Neural cell (in vitro differentiated cells): ENCODE data around the gene PDE4D. TPM values are rescaled to one million over a fixed set of nuclear protein-coding genes. Genes with fewer than 3 reads are reported as not detected.
"Not testable (repeated sequence)": the region's sequence is repeated elsewhere in the genome, so short reads cannot be mapped to it uniquely, and the experiment has no call there.

Source experiments
- H2AFZ ChIP-seq: fragments of 200-600, 300-800 bp; sonication (generic), shearing (Covaris generic); 2 replicates; pipeline ENCODE4 v1.6.0; 2014; ENCODE audit warnings: low read depth, mild to moderate bottlenecking, antibody characterized with exemption, low read length, moderate library complexity
- H3F3A ChIP-seq: fragments of 200-600 bp; shearing (Covaris generic); 2 replicates; pipeline ENCODE4 v1.6.1; 2016; ENCODE audit warnings: mild to moderate bottlenecking, moderate library complexity, mixed read lengths, antibody characterized with exemption, low read length; ENCODE audit not compliant: insufficient read depth, poor library complexity, severe bottlenecking
- H3K27ac ChIP-seq: fragments of 200-600, 300-800 bp; sonication (generic), shearing (Covaris generic); 2 replicates; pipeline ENCODE4 v1.5.1; 2014; ENCODE audit warnings: mild to moderate bottlenecking, low read length, moderate library complexity
- H3K27me3 ChIP-seq: fragments of 300-800, 200-600 bp; sonication (generic), shearing (Covaris generic); 2 replicates; pipeline ENCODE4 v1.6.0; 2014; ENCODE audit warnings: mild to moderate bottlenecking, low read depth, low read length, moderate library complexity; ENCODE audit not compliant: insufficient read depth
- H3K36me3 ChIP-seq: fragments of 300-800, 200-600 bp; sonication (generic), shearing (Covaris generic); 2 replicates; pipeline ENCODE4 v1.5.1; 2014; ENCODE audit warnings: mild to moderate bottlenecking, antibody characterized with exemption, low read length, moderate library complexity; ENCODE audit not compliant: insufficient read depth
- H3K4me2 ChIP-seq: fragments of 300-800, 200-600 bp; sonication (generic), shearing (Covaris generic); 2 replicates; pipeline ENCODE4 v1.6.0; 2014; ENCODE audit warnings: mild to moderate bottlenecking, low read length
- H3K4me3 ChIP-seq: fragments of 300-800, 200-600 bp; sonication (generic), shearing (Covaris generic); 2 replicates; pipeline ENCODE4 v1.5.1; 2014; ENCODE audit warnings: mild to moderate bottlenecking, low read length, moderate library complexity
- H3K79me2 ChIP-seq: fragments of 200-600 bp; shearing (Covaris generic); replicated peaks from 2 replicates; pipeline ENCODE4 v1.6.0; 2014; ENCODE audit warnings: mild to moderate bottlenecking, low read length, moderate library complexity; ENCODE audit not compliant: insufficient read depth
- H3K9ac ChIP-seq: fragments of 300-800, 200-600 bp; sonication (generic), shearing (Covaris generic); 2 replicates; pipeline ENCODE4 v1.6.1; 2016; ENCODE audit warnings: mild to moderate bottlenecking, low read length, mixed read lengths
- H3K9me2 ChIP-seq: fragments of 200-600 bp; shearing (Covaris generic); 2 replicates; pipeline ENCODE4 v1.6.1; 2016; ENCODE audit warnings: mild to moderate bottlenecking, low read length, mixed read lengths; ENCODE audit not compliant: insufficient read depth
- H3K9me3 ChIP-seq: fragments of 200-600, 300-800 bp; sonication (generic), shearing (Covaris generic); 2 replicates; pipeline ENCODE4 v1.6.1; 2016; ENCODE audit warnings: mild to moderate bottlenecking, mixed run types, low read length, moderate library complexity, mixed read lengths
- H4K20me1 ChIP-seq: fragments of 200-600 bp; shearing (Covaris generic); 2 replicates; pipeline ENCODE4 v1.6.1; 2016; ENCODE audit warnings: mild to moderate bottlenecking, mixed run types; ENCODE audit not compliant: insufficient read depth
- EP300 ChIP-seq: fragments of 450-650 bp; conservative IDR thresholded peaks from 2 replicates; pipeline ENCODE4 v1.6.1; 2014; ENCODE audit warnings: antibody characterized with exemption, mild to moderate bottlenecking, moderate library complexity; ENCODE audit not compliant: poor library complexity, severe bottlenecking
- EZH2 ChIP-seq: fragments of 200-600, 300-800 bp; shearing (Covaris generic), sonication (generic); IDR thresholded peaks from 2 replicates; pipeline ENCODE4 v1.6.1; 2014; ENCODE audit warnings: antibody characterized with exemption, low read length, borderline replicate concordance, mild to moderate bottlenecking; ENCODE audit not compliant: insufficient read depth, poor library complexity, severe bottlenecking
- MXI1 ChIP-seq: fragments of 450-650 bp; conservative IDR thresholded peaks from 2 replicates; pipeline ENCODE4 v1.6.1; 2014; ENCODE audit warnings: antibody characterized with exemption, mild to moderate bottlenecking; ENCODE audit not compliant: poor library complexity, severe bottlenecking
- POLR2AphosphoS5 ChIP-seq: IDR thresholded peaks from 2 replicates; pipeline ENCODE4 v1.6.1; 2012
- RAD21 ChIP-seq: fragments of 450-650 bp; conservative IDR thresholded peaks from 2 replicates; pipeline ENCODE4 v1.6.1; 2014; ENCODE audit warnings: antibody characterized with exemption, mild to moderate bottlenecking, moderate library complexity
- SMC3 ChIP-seq: fragments of 450-650 bp; conservative IDR thresholded peaks from 2 replicates; pipeline ENCODE4 v1.6.1; 2014; ENCODE audit warnings: antibody characterized with exemption, mild to moderate bottlenecking, moderate library complexity; ENCODE audit not compliant: poor library complexity
- TAF1 ChIP-seq: IDR thresholded peaks from 2 replicates; pipeline ENCODE4 v1.6.1; 2012; ENCODE audit warnings: low read depth
- polyA plus RNA-seq: library from polyadenylated mRNA; depleted of rRNA; stranded (reverse); fragments of >200 nt; gene quantifications from 2 replicates; pipeline ENCODE4 v1.2.3, GENCODE V29; 2014
- TF ChIP-seq, protein P1 (sequence below): IDR thresholded peaks from 2 replicates; pipeline ENCODE4 v1.6.1; 2012; ENCODE audit warnings: borderline replicate concordance
- TF ChIP-seq, protein P2 (sequence below): fragments of 450-650 bp; IDR thresholded peaks from 2 replicates; pipeline ENCODE4 v1.5.1; 2014; ENCODE audit warnings: antibody characterized with exemption, mild to moderate bottlenecking, moderate library complexity; ENCODE audit not compliant: poor library complexity, severe bottlenecking

PDE4D gene
- polyA plus RNA-seq, 1 donor from 2014 or later = 42.8 TPM

DNA sequence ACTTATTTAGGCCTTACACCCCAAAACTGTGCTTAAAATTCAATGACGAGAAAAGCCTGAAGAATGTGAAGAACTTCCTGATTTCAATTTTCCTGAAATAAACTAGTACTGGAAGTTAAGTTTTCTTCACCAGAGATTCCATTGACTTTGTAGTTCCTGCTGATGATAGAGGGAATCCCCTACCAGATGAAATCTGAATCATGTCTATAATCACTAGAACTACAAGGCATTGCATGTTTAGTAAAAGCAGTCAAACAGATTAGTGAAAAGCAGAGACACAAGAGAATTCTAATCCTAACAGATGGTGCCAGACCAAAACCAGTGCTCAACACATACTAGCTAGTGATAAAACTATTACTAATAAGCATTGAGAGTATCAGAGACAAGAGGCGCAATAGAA is 130.0 kb downstream of the PDE4D start:
- no peaks in the 10 kb centered on the region for H3F3A ChIP-seq
- no peaks in the 10 kb centered on the region for H3K9me2 ChIP-seq
- no peak overlapping the region for H3K27ac ChIP-seq
- H3K4me2 ChIP-seq = no peak overlapping the region
- no peak overlapping the region for H2AFZ ChIP-seq
- H3K36me3 ChIP-seq = no peaks in the 10 kb centered on the region
- peaks cover 27% of the 10 kb centered on the region for H3K27me3 ChIP-seq
- TF ChIP-seq, protein P1, sequence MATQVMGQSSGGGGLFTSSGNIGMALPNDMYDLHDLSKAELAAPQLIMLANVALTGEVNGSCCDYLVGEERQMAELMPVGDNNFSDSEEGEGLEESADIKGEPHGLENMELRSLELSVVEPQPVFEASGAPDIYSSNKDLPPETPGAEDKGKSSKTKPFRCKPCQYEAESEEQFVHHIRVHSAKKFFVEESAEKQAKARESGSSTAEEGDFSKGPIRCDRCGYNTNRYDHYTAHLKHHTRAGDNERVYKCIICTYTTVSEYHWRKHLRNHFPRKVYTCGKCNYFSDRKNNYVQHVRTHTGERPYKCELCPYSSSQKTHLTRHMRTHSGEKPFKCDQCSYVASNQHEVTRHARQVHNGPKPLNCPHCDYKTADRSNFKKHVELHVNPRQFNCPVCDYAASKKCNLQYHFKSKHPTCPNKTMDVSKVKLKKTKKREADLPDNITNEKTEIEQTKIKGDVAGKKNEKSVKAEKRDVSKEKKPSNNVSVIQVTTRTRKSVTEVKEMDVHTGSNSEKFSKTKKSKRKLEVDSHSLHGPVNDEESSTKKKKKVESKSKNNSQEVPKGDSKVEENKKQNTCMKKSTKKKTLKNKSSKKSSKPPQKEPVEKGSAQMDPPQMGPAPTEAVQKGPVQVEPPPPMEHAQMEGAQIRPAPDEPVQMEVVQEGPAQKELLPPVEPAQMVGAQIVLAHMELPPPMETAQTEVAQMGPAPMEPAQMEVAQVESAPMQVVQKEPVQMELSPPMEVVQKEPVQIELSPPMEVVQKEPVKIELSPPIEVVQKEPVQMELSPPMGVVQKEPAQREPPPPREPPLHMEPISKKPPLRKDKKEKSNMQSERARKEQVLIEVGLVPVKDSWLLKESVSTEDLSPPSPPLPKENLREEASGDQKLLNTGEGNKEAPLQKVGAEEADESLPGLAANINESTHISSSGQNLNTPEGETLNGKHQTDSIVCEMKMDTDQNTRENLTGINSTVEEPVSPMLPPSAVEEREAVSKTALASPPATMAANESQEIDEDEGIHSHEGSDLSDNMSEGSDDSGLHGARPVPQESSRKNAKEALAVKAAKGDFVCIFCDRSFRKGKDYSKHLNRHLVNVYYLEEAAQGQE = no peak
- no peak for TF ChIP-seq EZH2
- TF ChIP-seq, protein P2, sequence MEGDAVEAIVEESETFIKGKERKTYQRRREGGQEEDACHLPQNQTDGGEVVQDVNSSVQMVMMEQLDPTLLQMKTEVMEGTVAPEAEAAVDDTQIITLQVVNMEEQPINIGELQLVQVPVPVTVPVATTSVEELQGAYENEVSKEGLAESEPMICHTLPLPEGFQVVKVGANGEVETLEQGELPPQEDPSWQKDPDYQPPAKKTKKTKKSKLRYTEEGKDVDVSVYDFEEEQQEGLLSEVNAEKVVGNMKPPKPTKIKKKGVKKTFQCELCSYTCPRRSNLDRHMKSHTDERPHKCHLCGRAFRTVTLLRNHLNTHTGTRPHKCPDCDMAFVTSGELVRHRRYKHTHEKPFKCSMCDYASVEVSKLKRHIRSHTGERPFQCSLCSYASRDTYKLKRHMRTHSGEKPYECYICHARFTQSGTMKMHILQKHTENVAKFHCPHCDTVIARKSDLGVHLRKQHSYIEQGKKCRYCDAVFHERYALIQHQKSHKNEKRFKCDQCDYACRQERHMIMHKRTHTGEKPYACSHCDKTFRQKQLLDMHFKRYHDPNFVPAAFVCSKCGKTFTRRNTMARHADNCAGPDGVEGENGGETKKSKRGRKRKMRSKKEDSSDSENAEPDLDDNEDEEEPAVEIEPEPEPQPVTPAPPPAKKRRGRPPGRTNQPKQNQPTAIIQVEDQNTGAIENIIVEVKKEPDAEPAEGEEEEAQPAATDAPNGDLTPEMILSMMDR = no peak
- TF ChIP-seq POLR2AphosphoS5 = no peak
- TF ChIP-seq TAF1 = no peak
- no peak for TF ChIP-seq EP300
- TF ChIP-seq RAD21 = no peak
- no peaks in the 10 kb centered on the region for H3K9me3 ChIP-seq
- no peak overlapping the region for H3K9ac ChIP-seq
- H3K4me3 ChIP-seq = no peak overlapping the region
- H3K79me2 ChIP-seq = no peaks in the 10 kb centered on the region
- no peaks in the 10 kb centered on the region for H4K20me1 ChIP-seq

DNA sequence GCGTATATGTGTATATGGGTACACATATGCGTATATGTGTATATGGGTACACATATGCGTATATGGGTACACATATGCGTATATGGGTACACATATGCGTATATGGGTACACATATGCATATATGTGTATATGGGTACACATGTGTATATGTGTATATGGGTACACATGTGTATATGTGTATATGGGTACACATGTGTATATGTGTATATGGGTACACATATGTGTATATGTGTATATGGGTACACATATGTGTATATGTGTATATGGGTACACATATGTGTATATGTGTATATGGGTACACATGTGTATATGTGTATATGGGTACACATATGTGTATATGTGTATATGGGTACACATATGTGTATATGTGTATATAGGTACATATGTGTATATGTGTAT is 131.3 kb downstream of the PDE4D start:
- H3K9ac ChIP-seq, H3F3A ChIP-seq, H3K9me2 ChIP-seq, H3K4me2 ChIP-seq, H2AFZ ChIP-seq, H3K4me3 ChIP-seq, H3K27ac ChIP-seq, H4K20me1 ChIP-seq, H3K9me3 ChIP-seq, H3K36me3 ChIP-seq, H3K79me2 ChIP-seq: not testable (repeated sequence)
- H3K27me3 ChIP-seq = peaks cover 14% of the 10 kb centered on the region

DNA sequence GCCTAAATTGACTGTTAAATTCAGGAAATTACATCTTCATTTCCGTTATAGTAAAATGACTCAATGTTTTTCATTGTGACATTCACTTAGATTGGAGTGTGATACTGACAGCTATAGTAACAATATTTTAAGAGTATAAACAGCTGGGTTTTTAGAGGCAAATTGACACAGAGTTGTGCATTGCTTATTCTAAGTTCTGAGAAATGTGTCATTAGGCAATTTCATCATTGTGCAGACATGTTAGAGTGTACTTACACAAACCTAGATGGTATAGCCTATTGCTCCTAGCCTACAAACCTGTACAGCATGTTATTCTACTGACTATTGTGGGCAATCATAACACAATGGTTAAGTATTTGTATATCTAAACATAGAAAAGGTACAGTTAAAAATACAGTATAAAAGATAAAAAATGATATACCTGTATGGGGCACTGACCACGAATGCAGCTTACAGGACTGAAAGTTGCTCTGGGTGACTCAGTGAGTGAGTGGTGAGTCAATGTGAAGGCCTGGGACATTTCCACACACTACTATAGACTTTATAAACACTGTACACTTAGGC is 132.7 kb downstream of the PDE4D start:
- no peak overlapping the region for H3K9ac ChIP-seq
- peaks cover under 1% of the 10 kb centered on the region for H3K27me3 ChIP-seq
- no peak overlapping the region for H3K27ac ChIP-seq
- no peaks in the 10 kb centered on the region for H4K20me1 ChIP-seq
- no peaks in the 10 kb centered on the region for H3K9me3 ChIP-seq
- no peak overlapping the region for H3K4me2 ChIP-seq
- H3K79me2 ChIP-seq = no peaks in the 10 kb centered on the region
- H3K9me2 ChIP-seq = no peaks in the 10 kb centered on the region
- H2AFZ ChIP-seq = no peak overlapping the region
- H3F3A ChIP-seq = no peaks in the 10 kb centered on the region
- no peak overlapping the region for H3K4me3 ChIP-seq
- TF ChIP-seq, protein P2 = no peak
- TF ChIP-seq MXI1 = no peak
- no peak for TF ChIP-seq SMC3
- TF ChIP-seq POLR2AphosphoS5 = no peak
- TF ChIP-seq TAF1 = no peak
- no peak for TF ChIP-seq EP300
- no peak for TF ChIP-seq EZH2
- TF ChIP-seq, protein P1 = no peak
- TF ChIP-seq RAD21 = no peak
- H3K36me3 ChIP-seq = no peaks in the 10 kb centered on the region
